ENCODE results near the gene CASZ1.

The CASZ1 gene

GRCh38 chr1:10795276-10796021 is 997 bp downstream of the CASZ1 start:
- DNase-seq (ENCODE audit: low spot score): no peak

DNA sequence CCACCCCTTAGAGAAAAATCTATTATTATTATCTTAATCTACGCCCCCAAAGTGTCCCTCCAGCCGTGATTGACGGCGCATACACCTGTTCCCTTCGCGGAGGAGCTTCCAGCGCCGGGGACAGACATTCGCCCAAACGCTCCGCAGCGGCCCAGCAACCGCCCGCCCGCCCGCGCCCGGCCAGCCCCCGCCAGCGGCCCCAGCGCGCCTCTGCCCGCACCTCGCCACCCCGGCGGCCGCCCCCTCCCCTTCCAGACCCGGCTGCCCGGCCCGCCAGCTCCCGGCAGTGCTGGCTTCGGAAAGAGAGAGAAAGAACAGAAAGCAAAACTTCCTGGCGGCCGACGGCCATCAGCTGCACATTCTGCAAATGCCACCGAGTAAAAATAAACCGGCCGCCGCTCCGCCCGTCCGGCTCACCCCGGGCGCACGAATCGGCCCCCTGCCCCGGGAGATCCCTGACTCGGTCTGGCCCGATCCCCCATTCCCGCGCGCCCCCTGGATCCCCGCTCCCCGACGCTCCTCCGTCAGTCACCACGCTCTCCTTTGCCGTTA is 1.6 kb downstream of the CASZ1 start:
- DNase-seq (ENCODE audit: low spot score): no peak

GRCh38 chr1:10793129-10793651 is 3.3 kb downstream of the CASZ1 start:
- DNase-seq (ENCODE audit: low spot score): no peak

- DNase-seq (ENCODE audit: low spot score): no peak
These were observed 5.1 kb downstream of the CASZ1 start for GRCh38 chr1:10791105-10791951.

DNA sequence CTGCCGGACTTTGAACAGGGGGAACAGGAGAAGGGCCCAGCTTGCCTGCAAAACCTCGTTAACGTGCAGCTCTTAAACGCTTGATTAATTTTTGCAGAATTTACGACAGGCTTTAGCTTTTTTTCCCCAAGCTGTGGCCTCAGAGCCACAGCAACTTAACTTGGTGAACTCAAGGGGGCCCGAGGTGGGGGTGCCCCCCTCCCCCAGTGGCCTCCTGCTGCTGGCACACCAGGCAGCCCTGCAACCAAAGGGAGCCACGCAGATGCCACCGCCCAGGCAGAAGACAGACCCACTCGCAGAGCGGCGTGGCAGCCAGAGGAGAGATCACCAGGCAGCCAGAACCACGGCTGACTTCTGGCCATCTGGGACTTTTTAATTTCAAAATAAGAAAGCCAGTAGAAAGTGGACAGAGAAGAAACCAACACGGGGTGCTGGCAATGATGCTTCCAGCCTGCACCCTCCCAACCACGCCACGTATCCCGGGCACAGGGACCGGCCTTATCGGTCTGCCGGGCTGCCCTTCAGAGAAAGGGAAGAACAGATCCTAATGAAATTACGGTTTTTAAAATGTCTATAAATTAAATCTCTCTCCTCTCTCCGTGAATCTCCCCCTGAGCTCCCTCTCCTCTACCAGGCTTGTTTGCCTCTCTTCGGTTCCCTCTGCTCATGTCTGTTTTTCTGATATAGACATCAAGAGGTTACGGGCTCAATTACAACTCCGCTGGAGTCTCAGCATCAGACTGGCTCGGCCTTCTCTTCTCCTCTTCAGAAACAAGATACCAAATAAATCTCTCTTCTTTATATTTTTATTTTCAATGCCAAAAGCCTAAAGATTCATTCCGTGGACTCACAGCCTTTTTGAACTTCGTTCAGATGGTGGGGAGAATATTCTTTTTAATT is 6.4 kb downstream of the CASZ1 start:
- no peak for DNase-seq (ENCODE audit: low spot score)

DNA sequence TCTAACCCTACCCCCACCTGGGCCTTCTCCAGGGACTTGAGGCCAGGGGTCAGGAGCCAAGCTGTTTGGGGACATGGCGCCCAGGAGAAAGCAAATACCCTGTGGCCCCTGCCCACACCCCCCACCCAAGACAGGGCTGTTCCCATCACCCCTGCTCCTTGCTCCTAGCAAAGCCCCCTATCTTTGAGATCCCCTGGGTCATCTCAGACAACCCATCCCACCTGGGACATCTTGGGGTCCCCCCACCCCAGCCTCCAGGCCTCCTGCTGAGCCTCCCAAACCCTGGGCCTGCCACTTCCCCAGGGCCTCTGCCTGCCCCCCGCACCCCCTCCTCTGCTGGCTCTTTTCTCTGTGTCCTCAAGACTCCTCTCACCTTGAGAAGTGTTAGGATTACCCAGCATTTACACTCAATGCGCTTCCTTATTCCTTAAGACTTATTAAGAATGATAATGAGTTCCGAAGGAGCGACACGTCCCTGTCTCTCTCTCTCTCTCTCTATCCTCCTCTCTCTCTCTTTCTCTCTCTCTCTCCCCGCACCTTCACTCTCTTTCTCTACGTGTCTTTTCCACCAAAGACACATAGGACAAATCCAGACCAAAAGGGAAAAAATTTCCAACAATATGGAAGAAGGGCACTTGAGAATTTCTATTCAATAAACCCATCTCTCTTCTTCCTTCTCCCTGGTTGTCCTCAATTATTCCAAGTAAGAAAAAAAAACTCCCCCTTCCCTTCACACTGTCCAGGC is 7.2 kb downstream of the CASZ1 start:
- DNase-seq (ENCODE audit: low spot score): no peak

- peak; percentile 79 for DNase-seq (ENCODE audit: low spot score)
These were observed 7.8 kb downstream of the CASZ1 start for GRCh38 chr1:10788592-10789006.

- DNase-seq (ENCODE audit: low spot score): no peak
These were observed 9.2 kb downstream of the CASZ1 start for GRCh38 chr1:10787286-10787685.

- DNase-seq (ENCODE audit: low spot score): no peak
These were observed 10.5 kb downstream of the CASZ1 start for GRCh38 chr1:10785728-10786638.

- DNase-seq (ENCODE audit: low spot score): no peak
These were observed 11.3 kb downstream of the CASZ1 start for GRCh38 chr1:10784998-10785727.

GRCh38 chr1:10782491-10783244 is 13.8 kb downstream of the CASZ1 start:
- peak; percentile 21 for DNase-seq (ENCODE audit: low spot score)

GRCh38 chr1:10781137-10781536 is 15.3 kb downstream of the CASZ1 start:
- DNase-seq (ENCODE audit: low spot score): no peak

DNA sequence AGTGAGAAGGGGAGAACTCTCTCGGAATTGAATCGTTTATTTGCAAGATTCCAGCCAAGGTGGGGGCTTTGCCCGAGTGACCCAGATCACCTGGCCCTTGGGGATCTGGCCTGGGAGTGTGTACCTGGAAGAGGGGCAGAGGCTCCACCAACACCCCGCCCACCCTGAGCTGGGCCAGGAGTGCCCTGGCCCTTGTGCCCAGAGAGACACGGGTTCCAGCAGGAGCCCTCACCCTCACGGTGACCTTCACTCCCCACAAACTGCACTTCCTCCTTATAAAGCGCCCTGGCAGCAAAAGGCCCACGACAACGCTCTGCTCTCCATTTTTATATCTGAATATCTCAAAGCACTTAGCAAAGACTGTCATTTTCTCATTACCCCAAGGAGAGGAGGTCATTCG is 16.6 kb downstream of the CASZ1 start:
- DNase-seq (ENCODE audit: low spot score): no peak

GRCh38 chr1:10779201-10779600 is 17.2 kb downstream of the CASZ1 start:
- no peak for DNase-seq (ENCODE audit: low spot score)

DNA sequence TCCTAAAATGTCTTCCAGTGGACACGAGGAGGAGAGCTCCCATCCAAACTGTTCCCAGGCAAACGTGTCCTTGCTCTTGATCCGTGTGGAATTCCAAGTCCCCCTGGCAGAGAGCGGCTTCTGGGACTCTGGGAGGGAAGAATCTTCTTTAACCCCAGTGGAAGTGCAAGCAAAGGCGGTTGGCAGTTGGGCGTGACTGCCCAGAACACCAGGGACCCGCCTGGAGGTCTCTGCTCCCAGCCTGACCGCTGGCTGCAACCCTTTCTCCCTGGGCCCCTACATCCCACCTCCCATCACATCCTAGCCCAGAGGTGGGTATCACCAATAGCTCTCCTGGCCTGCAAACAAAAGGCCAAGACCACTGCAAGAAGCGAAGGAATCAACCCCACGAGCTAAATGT is 17.8 kb downstream of the CASZ1 start:
- DNase-seq (ENCODE audit: low spot score): no peak

GRCh38 chr1:10777749-10778574 is 18.5 kb downstream of the CASZ1 start:
- no peak for DNase-seq (ENCODE audit: low spot score)

- DNase-seq (ENCODE audit: low spot score): no peak
These were observed 20.1 kb downstream of the CASZ1 start for GRCh38 chr1:10776190-10776905.

Measured in Ammon's horn (tissue), 1 donor.